GM12878 (cell line): ENCODE data around the gene TSEN34.

ENCODE experiments used
- CEBPB ChIP-seq, 2 experiments: fragments of 150-350 bp in 1 of 2; IDR thresholded peaks; 2 replicates each; pipeline ENCODE4 v1.6.1; 2012 to 2014; ENCODE audit warnings: low read depth in 2 of 2, low read length in 2 of 2, borderline replicate concordance in 1 of 2, inconsistent platforms in 1 of 2
- SP1 ChIP-seq: IDR thresholded peaks from one replicate; pipeline ENCODE4 v1.6.1; 2011; ENCODE audit warnings: low read depth, low read length
- TCF3 ChIP-seq: IDR thresholded peaks from 2 replicates; pipeline ENCODE4 v1.6.1; 2012; ENCODE audit warnings: low read depth, mild to moderate bottlenecking, low read length, borderline replicate concordance; ENCODE audit not compliant: insufficient read depth
- TF ChIP-seq, protein P1 (sequence below): IDR thresholded peaks from 2 replicates; pipeline ENCODE4 v1.6.1; 2011; ENCODE audit warnings: mild to moderate bottlenecking, low read depth, low read length, moderate library complexity; ENCODE audit not compliant: insufficient replicate concordance

DNA sequence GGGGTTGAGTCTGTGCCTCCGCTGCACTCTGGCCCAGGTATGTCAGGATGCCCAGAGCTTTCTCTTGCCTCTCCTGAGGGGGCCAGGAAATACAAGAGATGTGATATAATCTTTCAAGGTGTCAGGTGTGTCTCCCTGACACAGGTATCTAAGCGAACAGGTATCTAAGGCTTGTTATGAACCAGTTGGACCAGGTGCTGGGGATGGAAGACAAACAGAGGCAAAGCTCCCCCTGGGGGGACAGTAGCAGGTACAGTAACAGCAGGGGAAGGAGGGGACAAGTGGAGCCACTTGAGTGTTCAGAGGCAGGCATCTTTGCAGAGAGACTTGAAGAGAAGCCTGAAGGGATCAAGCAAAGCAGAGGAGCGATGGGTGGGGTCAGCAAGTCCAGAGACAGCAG is 34.2 kb upstream of the TSEN34 start:
- TF ChIP-seq SP1 (no peak), TCF3 (no peak), CEBPB (IDR thresholded peaks at IDR 0.05; ENCODE audit: borderline replicate concordance in 1 of 2, low read depth in 2 of 2, low read length in 2 of 2) (no peak)
- TF ChIP-seq, protein P1, sequence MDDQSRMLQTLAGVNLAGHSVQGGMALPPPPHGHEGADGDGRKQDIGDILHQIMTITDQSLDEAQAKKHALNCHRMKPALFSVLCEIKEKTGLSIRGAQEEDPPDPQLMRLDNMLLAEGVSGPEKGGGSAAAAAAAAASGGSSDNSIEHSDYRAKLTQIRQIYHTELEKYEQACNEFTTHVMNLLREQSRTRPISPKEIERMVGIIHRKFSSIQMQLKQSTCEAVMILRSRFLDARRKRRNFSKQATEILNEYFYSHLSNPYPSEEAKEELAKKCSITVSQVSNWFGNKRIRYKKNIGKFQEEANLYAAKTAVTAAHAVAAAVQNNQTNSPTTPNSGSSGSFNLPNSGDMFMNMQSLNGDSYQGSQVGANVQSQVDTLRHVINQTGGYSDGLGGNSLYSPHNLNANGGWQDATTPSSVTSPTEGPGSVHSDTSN, result no peak
